ENCODE measurements around the gene TXNDC11.

DNA sequence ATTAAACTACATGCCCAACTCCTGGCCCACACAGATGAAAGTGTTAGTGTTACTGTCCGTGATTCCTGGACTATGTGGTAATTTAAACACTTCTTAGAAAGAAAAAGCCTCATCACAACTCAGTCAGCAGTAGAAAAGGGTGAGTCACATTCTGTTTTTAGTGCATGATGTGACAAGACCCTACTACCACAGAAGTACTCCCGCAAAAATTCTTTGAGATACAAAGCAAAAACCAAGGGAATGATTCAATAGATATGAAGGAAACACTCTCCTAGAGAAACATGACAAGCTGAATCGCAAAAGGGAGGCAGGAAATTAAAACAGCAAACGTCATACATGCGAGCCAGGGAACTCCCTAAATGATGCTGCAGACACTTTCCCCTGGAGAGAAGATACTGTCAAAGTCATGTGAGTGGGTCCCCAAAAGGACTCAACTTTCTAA is 60.0 kb downstream of the TXNDC11 start:
- no peak for TF ChIP-seq EZH2phosphoT487 (IDR thresholded peaks at IDR 0.05; ENCODE audit: unreplicated experiment)
- TF ChIP-seq, protein P1, sequence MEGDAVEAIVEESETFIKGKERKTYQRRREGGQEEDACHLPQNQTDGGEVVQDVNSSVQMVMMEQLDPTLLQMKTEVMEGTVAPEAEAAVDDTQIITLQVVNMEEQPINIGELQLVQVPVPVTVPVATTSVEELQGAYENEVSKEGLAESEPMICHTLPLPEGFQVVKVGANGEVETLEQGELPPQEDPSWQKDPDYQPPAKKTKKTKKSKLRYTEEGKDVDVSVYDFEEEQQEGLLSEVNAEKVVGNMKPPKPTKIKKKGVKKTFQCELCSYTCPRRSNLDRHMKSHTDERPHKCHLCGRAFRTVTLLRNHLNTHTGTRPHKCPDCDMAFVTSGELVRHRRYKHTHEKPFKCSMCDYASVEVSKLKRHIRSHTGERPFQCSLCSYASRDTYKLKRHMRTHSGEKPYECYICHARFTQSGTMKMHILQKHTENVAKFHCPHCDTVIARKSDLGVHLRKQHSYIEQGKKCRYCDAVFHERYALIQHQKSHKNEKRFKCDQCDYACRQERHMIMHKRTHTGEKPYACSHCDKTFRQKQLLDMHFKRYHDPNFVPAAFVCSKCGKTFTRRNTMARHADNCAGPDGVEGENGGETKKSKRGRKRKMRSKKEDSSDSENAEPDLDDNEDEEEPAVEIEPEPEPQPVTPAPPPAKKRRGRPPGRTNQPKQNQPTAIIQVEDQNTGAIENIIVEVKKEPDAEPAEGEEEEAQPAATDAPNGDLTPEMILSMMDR (conservative IDR thresholded peaks at IDR 0.05; ENCODE audit: low read depth in 2 of 2), result no peak
